ENCODE measurements around the gene PDE10A.

Gene PDE10A

GRCh38 chr6:165458134-165458533 is 204.9 kb downstream of the PDE10A start:
- no peak for DNase-seq

DNA sequence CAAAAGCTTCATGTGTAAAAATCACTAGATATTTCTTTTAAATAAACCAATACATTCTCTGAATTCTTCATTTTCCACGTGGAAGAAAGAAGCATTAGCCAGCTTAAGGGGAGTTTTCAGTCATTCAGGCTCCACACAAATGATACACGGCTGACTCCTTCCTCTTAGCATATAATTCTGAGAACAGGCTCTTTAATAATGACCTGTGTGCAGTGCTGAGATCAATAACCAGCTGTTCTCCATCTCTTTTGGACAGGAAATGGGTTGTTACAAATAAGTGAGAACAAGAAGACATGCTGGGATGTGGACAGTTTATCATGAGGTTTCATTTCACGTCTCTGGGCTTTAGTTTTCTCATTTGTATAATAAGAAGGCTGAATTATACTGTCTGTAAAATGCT is 206.8 kb downstream of the PDE10A start:
- no peak for DNase-seq

DNA sequence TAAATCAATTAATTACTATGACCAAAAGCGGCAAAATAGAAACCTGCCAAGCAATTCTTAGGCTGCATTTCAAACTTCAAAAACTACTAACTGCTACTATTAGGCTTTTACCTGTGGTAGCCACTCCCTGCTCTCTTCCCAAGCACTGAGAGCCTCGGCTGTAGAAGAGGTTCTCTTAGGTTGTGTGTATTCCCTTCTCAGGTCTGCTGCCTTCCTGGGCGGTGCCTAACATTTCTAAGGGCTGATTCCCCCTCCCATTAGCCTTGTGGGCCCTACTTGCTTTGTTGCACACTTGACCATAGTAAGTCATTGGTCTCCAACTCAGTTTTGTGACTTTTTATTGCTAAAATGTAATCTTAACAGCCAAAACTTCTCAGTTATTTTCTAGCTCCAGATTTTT is 207.6 kb downstream of the PDE10A start:
- DNase-seq = no peak

DNA sequence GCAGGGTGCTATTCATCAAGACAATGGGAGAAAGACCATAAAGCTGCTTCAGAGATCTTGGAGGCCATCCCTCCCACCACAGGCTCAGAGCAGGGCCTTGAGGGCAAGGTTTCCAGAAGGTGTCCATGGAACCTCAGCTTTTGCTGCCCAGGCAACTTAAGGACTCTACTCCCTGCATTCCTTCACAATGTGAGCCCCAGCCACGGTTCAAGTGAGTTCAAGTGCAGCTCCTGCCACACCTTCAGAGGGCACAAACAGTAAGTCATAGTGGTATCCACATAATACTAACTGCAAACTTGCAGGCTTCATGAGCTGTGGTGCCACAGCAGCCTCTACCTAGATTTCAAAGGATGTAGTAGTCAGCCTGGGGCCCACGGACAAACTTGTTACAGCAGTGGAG is 209.6 kb downstream of the PDE10A start:
- DNase-seq = no peak

DNA sequence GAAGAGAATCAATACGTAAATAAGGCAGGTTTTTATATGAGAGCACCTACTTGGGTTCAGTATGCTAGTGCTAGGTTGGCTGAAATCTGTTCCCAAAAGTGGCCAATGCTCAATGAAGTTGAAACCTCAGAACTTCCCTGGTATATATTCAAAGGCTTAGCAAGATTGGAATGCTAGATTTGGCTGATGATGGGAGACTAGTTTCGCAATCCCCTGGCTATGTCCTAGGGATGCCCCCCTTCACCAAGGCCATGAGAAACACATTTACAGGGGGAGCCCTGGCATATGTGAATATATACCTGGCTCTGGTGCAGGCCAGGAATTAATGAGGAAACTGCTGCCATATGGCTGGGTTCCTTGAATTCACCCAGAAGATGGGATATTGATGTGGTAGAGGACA is 211.2 kb downstream of the PDE10A start:
- DNase-seq = no peak

GRCh38 chr6:165448210-165448609 is 214.8 kb downstream of the PDE10A start:
- DNase-seq = no peak

- no peak for DNase-seq
These were observed 215.9 kb downstream of the PDE10A start for GRCh38 chr6:165447141-165447540.

DNA sequence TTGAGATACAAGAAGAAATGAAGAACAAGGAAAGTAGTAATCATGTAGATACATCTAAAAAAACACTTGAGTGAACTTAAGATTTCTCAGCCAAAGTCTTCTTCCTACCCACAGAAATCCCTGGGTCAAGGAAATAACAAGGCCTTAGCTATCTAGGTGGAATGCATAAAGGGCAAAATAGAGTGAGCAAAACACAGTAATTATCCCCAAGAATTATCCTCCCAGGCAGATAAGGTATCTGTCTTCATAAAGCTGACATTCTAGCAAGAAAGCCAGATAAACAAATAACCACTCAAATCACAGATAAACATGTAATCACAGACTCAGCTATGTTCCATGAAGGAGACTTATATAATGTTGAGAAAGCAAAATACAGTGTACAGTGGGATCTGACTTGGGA is 216.7 kb downstream of the PDE10A start:
- DNase-seq = no peak

- no peak for DNase-seq
These were observed 219.6 kb downstream of the PDE10A start for GRCh38 chr6:165443462-165443861.

DNA sequence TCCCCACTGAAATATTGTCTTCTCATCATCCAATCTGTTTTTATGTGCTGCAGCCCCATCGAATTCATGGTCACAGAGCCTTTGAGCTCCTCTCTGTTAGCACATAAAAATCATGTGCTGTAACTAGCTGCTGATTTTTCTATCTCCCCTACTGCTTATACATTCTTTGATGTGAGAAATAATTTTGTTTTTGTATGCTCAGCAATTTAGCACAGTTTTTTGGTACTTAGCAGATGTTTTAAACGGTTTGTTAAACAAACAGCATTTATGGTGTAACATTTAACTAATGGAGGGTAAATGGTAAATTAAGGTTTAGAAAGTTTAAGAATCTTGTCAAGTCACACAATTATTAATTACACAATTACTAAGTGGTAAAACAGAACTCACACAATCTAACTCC is 221.9 kb downstream of the PDE10A start:
- no peak for DNase-seq

GRCh38 chr6:165439928-165440554 is 223.0 kb downstream of the PDE10A start:
- no peak for DNase-seq

- DNase-seq = no peak
These were observed 236.1 kb downstream of the PDE10A start for GRCh38 chr6:165426892-165427291.

DNA sequence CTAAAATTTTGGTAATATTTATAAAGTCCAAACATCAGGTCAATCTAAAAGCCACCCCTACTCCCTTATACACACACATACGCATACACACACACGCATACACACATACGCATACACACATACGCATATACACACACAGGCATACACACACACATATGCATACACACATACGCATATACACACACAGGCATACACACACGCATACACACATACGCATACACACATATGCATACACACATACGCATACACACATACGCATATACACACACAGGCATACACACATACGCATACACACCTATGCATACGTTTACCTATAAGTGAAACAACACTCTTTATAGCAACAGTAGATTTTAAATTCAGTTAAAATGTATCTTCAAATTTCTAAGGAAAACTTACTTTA is 240.8 kb downstream of the PDE10A start:
- no peak for DNase-seq

GRCh38 chr6:165417278-165417865 is 245.7 kb downstream of the PDE10A start:
- DNase-seq = no peak

DNA sequence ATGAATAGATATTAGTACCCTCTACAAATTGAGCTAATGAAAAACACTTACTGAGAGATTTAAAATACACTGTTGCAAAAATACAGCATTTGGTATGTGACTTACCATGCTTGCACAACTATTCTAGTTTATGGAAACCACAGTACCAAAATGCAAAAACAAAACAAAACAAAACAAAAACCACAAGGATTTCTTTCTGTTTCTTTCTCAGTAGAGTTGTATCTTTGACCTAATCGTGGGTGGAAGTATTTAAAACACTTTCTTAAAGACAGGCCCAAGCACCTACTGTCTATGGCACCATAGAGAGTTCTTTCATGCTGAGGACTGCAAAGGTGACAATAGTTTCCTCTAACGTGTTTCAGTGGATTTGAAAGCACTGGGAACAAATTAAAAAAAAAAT is 258.3 kb downstream of the PDE10A start:
- no peak for DNase-seq

- no peak for DNase-seq
These were observed 258.7 kb downstream of the PDE10A start for GRCh38 chr6:165404296-165404695.

DNA sequence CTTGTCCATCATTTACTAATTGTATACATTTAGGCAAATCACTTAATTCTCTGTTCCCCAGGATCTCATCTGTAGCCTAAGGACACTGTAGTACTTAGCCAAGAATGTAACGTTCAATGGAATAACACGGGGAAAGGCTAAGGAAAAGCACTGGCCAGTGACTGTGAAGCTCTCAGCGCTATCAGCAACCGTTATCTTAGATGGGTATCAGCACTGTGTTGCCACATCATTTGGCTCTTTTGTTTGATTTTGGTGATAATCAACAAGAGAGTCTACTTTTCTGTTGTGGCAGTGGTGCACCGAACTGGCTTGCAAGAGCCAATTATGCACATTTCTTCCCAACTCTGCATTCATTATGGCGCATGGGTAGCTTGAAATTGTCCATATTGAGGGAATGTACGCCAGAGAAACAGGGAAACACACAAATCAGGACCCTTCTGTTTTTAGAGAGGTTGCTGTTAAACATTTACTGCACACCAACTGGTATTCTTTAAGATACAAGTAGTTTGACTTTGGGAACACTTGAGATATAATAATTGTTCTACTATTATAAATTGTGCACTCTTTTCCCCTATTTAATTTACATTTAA is 259.9 kb downstream of the PDE10A start:
- DNase-seq = no peak

- DNase-seq = no peak
These were observed 261.9 kb downstream of the PDE10A start for GRCh38 chr6:165401092-165401491.

GRCh38 chr6:165390475-165390874 is 272.6 kb downstream of the PDE10A start:
- no peak for DNase-seq

- DNase-seq = no peak
These were observed 273.5 kb downstream of the PDE10A start for GRCh38 chr6:165389534-165389933.

GRCh38 chr6:165383323-165383722 is 279.7 kb downstream of the PDE10A start:
- DNase-seq = no peak

- DNase-seq = no peak
These were observed 286.9 kb downstream of the PDE10A start for GRCh38 chr6:165376100-165376499.

DNA sequence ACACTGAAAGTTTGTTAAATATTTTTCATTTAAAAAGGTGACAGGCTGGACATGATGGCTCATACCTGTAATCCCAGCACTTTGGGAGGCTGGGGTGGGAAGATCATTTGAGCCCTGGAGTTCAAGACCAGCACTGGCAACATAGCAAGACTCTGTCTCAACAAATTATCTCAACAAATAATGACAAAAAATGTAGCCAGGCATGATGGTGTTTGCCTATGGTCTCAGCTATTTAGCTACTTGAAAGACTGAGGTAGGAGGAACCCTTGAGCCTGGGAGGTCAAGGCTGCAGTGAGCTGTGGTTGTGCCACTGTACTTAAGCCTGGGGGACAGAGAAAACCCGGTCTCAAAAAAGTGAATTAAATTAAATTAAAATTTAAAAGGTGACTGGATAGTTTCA is 297.7 kb downstream of the PDE10A start:
- no peak for DNase-seq

DNA sequence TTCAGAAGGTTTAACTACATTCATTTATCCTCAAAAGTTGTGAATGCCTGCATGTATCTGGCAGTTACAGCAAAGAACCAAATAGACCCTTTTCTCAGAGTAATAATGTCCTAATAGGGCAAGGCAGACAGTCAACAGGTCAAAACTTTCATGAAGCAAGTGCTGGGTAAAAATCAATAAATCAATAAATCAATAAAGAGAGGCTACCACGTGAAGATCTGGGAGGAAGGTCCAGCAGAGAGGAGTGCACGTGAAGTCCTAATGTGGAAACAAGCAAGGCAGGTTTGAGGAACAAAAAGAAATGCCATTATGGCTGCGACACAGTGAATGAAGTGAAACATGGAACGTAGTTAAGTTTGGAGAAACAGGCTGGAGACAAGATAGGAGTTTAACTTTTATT is 317.3 kb downstream of the PDE10A start:
- DNase-seq = no peak

DNA sequence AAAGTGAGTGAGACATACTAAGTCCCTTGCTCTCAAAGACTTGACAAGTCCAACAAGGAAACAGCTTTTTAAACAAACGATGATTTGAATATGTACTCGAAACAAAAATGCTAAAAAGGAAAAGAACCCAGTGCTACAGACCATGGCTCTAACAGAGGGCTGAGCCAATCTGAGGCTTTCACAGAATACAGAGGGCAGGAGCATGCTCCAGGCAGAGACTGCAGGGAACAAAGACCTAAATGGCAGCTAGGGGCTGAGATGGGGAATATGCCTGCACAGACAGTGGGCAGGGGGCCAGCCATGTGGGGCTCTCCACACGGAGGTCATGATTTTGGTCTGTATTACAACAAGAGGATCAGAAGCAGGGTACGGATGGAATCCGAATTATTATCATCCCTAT is 322.5 kb downstream of the PDE10A start:
- DNase-seq = no peak
